Stimulated activated CD8-positive, alpha-beta memory T cell treated with anti-CD3 and anti-CD28 coated beads, Interleukin-4, amount 100 ng/mL, for 4 hours (primary cell): ENCODE measurements around the gene PALLD.

Experiments
- DNase-seq, 2 donors: peaks; one replicate each; pipeline ENCODE4 v3.0.0-alpha.2; 2020; ENCODE audit warnings: low read depth in 2 of 2, low spot score in 1 of 2

PALLD gene

GRCh38 chr4:168755598-168756477 lies 259.0 kb downstream of the PALLD start:
- no peak for DNase-seq

- DNase-seq, result no peak
These were observed 260.6 kb downstream of the PALLD start for GRCh38 chr4:168757500-168757899.

GRCh38 chr4:168758351-168758876 lies 261.6 kb downstream of the PALLD start:
- no peak for DNase-seq

- no peak for DNase-seq
These were observed 262.5 kb downstream of the PALLD start for GRCh38 chr4:168759321-168759720.

GRCh38 chr4:168759959-168760527 lies 263.2 kb downstream of the PALLD start:
- DNase-seq, result no peak

- DNase-seq, result no peak
These were observed 264.2 kb downstream of the PALLD start for GRCh38 chr4:168761066-168761465.

- no peak for DNase-seq
These were observed 268.5 kb downstream of the PALLD start for GRCh38 chr4:168765322-168765721.

- DNase-seq, result no peak
These were observed 268.9 kb downstream of the PALLD start for GRCh38 chr4:168765726-168766125.

GRCh38 chr4:168766604-168767316 lies 269.9 kb downstream of the PALLD start:
- DNase-seq, result no peak

- DNase-seq, result no peak
These were observed 272.6 kb downstream of the PALLD start for GRCh38 chr4:168769416-168769815.

GRCh38 chr4:168769837-168770236 lies 273.0 kb downstream of the PALLD start:
- no peak for DNase-seq

GRCh38 chr4:168771251-168771650 lies 274.4 kb downstream of the PALLD start:
- no peak for DNase-seq

GRCh38 chr4:168773388-168774195 lies 276.7 kb downstream of the PALLD start:
- DNase-seq, result no peak

GRCh38 chr4:168776382-168776781 lies 279.5 kb downstream of the PALLD start:
- DNase-seq, result no peak

- DNase-seq, result no peak
These were observed 280.6 kb downstream of the PALLD start for GRCh38 chr4:168777277-168777965.

GRCh38 chr4:168781341-168781740 lies 284.5 kb downstream of the PALLD start:
- DNase-seq, result no peak

GRCh38 chr4:168781926-168782325 lies 285.1 kb downstream of the PALLD start:
- no peak for DNase-seq

GRCh38 chr4:168782439-168782838 lies 285.6 kb downstream of the PALLD start:
- DNase-seq, result no peak

- DNase-seq, result no peak
These were observed 288.1 kb downstream of the PALLD start for GRCh38 chr4:168784786-168785461.

- no peak for DNase-seq
These were observed 290.5 kb downstream of the PALLD start for GRCh38 chr4:168787334-168787733.
